MM.1S (cell line): ENCODE data around the gene SMG6.
"Not testable (repeated sequence)": the region's sequence is repeated elsewhere in the genome, so short reads cannot be mapped to it uniquely, and the experiment has no call there.

Experiments used
- DNase-seq: peaks from one replicate; pipeline ENCODE4 v3.0.0-alpha.2; 2015
- H2AFZ ChIP-seq: fragments of 300-600 bp; sonication (generic); 2 replicates; pipeline ENCODE4 v1.6.0; 2016; ENCODE audit warnings: antibody characterized with exemption, low read length
- H3F3A ChIP-seq: fragments of 300-600 bp; sonication (generic); 2 replicates; pipeline ENCODE4 v1.6.1; 2016; ENCODE audit warnings: mild to moderate bottlenecking, antibody characterized with exemption, low read length, moderate library complexity, mixed read lengths; ENCODE audit not compliant: insufficient read depth
- H3K27ac ChIP-seq: fragments of 300-600 bp; sonication (generic); 2 replicates; pipeline ENCODE4 v1.5.1; 2016; ENCODE audit warnings: mild to moderate bottlenecking, low read length
- H3K27me3 ChIP-seq: fragments of 300-600 bp; sonication (generic); replicated peaks from 2 replicates; pipeline ENCODE4 v1.6.0; 2016; ENCODE audit warnings: low read length; ENCODE audit not compliant: insufficient read depth
- H3K36me3 ChIP-seq: fragments of 300-600 bp; sonication (generic); replicated peaks from 2 replicates; pipeline ENCODE4 v1.6.1; 2016; ENCODE audit warnings: mild to moderate bottlenecking, low read length, mixed read lengths; ENCODE audit not compliant: insufficient read depth
- H3K4me1 ChIP-seq: fragments of 300-600 bp; sonication (generic); 2 replicates; pipeline ENCODE4 v1.6.1; 2016; ENCODE audit warnings: low read length, mixed read lengths
- H3K4me2 ChIP-seq: fragments of 300-600 bp; sonication (generic); 2 replicates; pipeline ENCODE4 v1.6.0; 2016; ENCODE audit warnings: low read depth, low read length
- H3K4me3 ChIP-seq: fragments of 300-600 bp; sonication (generic); 2 replicates; pipeline ENCODE4 v1.5.1; 2016; ENCODE audit warnings: low read length, mixed read lengths
- H3K79me2 ChIP-seq: fragments of 300-600 bp; sonication (generic); 2 replicates; pipeline ENCODE4 v1.6.1; 2016; ENCODE audit warnings: mixed run types, low read length, mixed read lengths
- H3K9ac ChIP-seq: fragments of 300-600 bp; sonication (generic); 2 replicates; pipeline ENCODE4 v1.6.1; 2016; ENCODE audit warnings: low read length, mixed read lengths
- H3K9me2 ChIP-seq: fragments of 300-600 bp; sonication (generic); replicated peaks from 2 replicates; pipeline ENCODE4 v1.6.1; 2016; ENCODE audit warnings: mild to moderate bottlenecking, low read length, mixed read lengths; ENCODE audit not compliant: insufficient read depth
- H3K9me3 ChIP-seq: fragments of 300-600 bp; sonication (generic); replicated peaks from 2 replicates; pipeline ENCODE4 v1.6.1; 2016; ENCODE audit warnings: mild to moderate bottlenecking, low read length, mixed read lengths; ENCODE audit not compliant: insufficient read depth
- H4K20me1 ChIP-seq: fragments of 300-600 bp; sonication (generic); 2 replicates; pipeline ENCODE4 v1.6.1; 2016; ENCODE audit warnings: mild to moderate bottlenecking, low read length, moderate library complexity, mixed read lengths; ENCODE audit not compliant: insufficient read depth
- EZH2 ChIP-seq: fragments of 300-600 bp; sonication (generic); optimal IDR thresholded peaks from 2 replicates; pipeline ENCODE3; 2017; ENCODE audit warnings: low read depth, mild to moderate bottlenecking, antibody characterized with exemption, low read length, mixed read lengths
- EZH2phosphoT487 ChIP-seq: fragments of 300-600 bp; sonication (generic); IDR thresholded peaks from 2 replicates; pipeline ENCODE4 v1.6.1; 2018; ENCODE audit warnings: antibody characterized with exemption, low read length
- TF ChIP-seq, protein P1 (sequence below): fragments of 300-600 bp; sonication (generic); IDR thresholded peaks from 2 replicates; pipeline ENCODE4 v1.5.1; 2016; ENCODE audit warnings: antibody characterized with exemption, low read length, mixed read lengths

SMG6 gene

DNA sequence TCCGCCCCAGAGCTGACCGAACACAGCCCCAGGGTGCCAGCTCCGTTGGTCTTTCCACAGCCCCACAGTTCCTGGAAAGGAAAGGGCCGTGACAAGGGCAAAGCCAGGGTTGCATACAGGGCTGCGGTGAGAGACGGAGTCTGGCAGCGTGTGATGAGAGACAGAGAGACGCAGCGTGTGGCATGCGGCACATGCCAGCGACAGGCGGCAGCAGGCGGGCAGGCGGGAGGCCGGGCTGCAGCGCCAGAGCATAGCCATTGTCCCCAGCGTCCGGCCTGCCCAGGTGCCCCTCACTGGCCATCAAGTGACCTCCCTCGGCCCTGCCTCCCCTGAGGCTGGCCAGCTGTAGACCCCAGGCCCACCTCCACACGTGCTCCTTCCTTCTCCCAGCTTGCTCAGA, 287.1 kb downstream of the SMG6 start:
- H3K27me3 ChIP-seq = peaks cover 91% of the 10 kb centered on the region
- no peaks in the 10 kb centered on the region for H4K20me1 ChIP-seq
- H3K36me3 ChIP-seq = no peaks in the 10 kb centered on the region
- H3K79me2 ChIP-seq = no peaks in the 10 kb centered on the region
- TF ChIP-seq EZH2phosphoT487 (no peak), EZH2 (no peak)
- TF ChIP-seq, protein P1, sequence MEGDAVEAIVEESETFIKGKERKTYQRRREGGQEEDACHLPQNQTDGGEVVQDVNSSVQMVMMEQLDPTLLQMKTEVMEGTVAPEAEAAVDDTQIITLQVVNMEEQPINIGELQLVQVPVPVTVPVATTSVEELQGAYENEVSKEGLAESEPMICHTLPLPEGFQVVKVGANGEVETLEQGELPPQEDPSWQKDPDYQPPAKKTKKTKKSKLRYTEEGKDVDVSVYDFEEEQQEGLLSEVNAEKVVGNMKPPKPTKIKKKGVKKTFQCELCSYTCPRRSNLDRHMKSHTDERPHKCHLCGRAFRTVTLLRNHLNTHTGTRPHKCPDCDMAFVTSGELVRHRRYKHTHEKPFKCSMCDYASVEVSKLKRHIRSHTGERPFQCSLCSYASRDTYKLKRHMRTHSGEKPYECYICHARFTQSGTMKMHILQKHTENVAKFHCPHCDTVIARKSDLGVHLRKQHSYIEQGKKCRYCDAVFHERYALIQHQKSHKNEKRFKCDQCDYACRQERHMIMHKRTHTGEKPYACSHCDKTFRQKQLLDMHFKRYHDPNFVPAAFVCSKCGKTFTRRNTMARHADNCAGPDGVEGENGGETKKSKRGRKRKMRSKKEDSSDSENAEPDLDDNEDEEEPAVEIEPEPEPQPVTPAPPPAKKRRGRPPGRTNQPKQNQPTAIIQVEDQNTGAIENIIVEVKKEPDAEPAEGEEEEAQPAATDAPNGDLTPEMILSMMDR = no peak
- no peak overlapping the region for H3K4me3 ChIP-seq
- H3K9me2 ChIP-seq = no peaks in the 10 kb centered on the region
- no peak overlapping the region for H2AFZ ChIP-seq
- H3K4me2 ChIP-seq = no peak overlapping the region
- peaks cover 15% of the 10 kb centered on the region for H3K4me1 ChIP-seq
- H3K9me3 ChIP-seq = no peaks in the 10 kb centered on the region
- H3K9ac ChIP-seq = no peak overlapping the region
- H3F3A ChIP-seq = no peaks in the 10 kb centered on the region; the same call in 1 of the 2 replicates
- no peak overlapping the region for H3K27ac ChIP-seq
- no peak for DNase-seq

DNA sequence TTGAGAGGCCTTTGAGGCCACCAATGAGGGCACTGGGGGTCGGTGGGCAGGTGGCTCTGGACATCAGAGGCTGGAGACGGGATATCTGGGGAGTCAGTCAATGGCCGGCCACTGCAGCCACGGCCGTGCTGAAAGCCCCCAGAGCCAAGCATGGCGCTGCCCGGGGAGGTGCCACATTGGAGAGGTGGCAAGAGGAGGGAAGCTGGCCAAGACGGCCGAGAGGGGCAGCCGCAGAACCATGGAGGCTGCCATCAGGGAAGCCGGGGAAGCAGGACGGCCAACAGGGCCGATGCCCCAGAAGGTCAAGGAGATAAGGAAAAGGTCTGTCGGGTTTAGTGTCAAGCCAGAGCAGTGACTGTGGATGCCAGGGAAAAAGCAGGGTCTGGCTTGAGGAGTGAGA, 288.3 kb downstream of the SMG6 start:
- TF ChIP-seq, protein P1 = no peak
- no peak for TF ChIP-seq EZH2
- TF ChIP-seq EZH2phosphoT487 = no peak
- Histone ChIP-seq H3K27me3 (peaks cover 90% of the 10 kb centered on the region), H3K9ac (no peak overlapping the region), H3K4me2 (no peak overlapping the region), H3K79me2 (no peaks in the 10 kb centered on the region), H3K4me1 (peaks cover 15% of the 10 kb centered on the region), H3K4me3 (no peak overlapping the region), H2AFZ (no peak overlapping the region), H3F3A (no peaks in the 10 kb centered on the region; the same call in 1 of the 2 replicates), H3K9me3 (no peaks in the 10 kb centered on the region), H3K9me2 (no peaks in the 10 kb centered on the region), H3K36me3 (no peaks in the 10 kb centered on the region), H4K20me1 (no peaks in the 10 kb centered on the region), H3K27ac (no peak overlapping the region)
- no peak for DNase-seq

DNA sequence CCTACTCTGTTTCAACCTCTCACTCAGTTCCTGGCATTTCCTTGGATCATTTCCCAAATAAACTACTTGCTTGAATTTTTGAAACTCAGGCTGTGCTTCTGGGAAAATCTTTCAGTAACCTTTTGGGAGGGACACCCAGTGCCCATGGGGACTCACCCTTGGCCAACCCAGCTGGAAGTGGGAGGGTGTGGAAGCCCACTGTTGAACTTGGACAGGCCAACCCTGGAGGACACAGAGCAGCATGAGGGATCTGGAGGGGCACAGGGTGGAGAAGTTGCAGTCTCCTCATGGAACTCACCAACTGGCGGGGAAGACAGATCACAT, 289.6 kb downstream of the SMG6 start:
- Histone ChIP-seq H2AFZ (no peak overlapping the region), H3K27me3 (peaks cover 79% of the 10 kb centered on the region)

DNA sequence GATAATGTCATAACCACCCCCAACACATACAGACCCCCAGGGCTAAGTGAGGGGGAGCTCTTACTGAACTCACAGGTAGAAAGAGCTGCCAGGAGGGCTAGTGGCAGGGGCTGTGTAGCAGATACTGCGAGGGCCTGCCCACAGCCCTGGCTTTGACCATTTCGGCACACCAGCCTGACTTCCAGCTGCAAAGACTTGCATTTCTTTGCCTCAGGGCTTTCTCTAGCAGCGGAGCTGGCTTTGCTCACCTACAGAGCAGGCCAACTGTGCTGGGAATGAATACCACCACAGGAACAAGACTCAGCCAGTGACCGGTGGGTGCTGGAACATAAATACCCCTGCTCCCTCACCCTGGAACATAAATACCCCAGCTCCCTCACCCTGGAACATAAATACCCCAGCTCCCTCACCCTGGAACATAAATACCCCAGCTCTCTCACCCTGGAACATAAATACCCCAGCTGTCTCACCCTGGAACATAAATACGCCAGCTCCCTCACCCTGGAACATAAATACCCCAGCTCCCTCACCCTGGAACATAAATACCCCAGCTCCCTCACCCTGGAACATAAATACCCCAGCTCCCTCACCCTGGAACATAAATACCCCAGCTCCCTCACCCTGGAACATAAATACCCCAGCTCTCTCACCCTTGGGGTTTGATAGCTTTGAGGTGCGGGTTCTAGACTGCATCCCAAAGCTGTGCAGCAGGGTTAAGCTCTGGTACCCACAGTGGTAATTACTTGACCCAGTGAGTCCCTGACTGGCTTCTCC, 290.2 kb downstream of the SMG6 start:
- not testable (repeated sequence) for H2AFZ ChIP-seq, H3K27ac ChIP-seq, H3F3A ChIP-seq, H3K79me2 ChIP-seq, H3K9ac ChIP-seq, H4K20me1 ChIP-seq, H3K4me3 ChIP-seq, DNase-seq, H3K4me2 ChIP-seq, H3K9me2 ChIP-seq, H3K9me3 ChIP-seq, H3K36me3 ChIP-seq
- Histone ChIP-seq H3K27me3 (peaks cover 79% of the 10 kb centered on the region), H3K4me1 (peaks cover 15% of the 10 kb centered on the region)

More for the DNA sequence above, 289.6 kb downstream of the SMG6 start:
- H3K9me2 ChIP-seq = no peaks in the 10 kb centered on the region
- no peaks in the 10 kb centered on the region for H3K79me2 ChIP-seq
- peaks cover 15% of the 10 kb centered on the region for H3K4me1 ChIP-seq
- no peaks in the 10 kb centered on the region; the same call in 1 of the 2 replicates for H3F3A ChIP-seq
- TF ChIP-seq EZH2 = no peak
- no peak for TF ChIP-seq EZH2phosphoT487
- no peak overlapping the region for H3K27ac ChIP-seq
- H3K4me3 ChIP-seq = no peak overlapping the region
- H3K9ac ChIP-seq = no peak overlapping the region
- no peak overlapping the region for H3K4me2 ChIP-seq
- DNase-seq = no peak
- no peaks in the 10 kb centered on the region for H4K20me1 ChIP-seq
- H3K36me3 ChIP-seq = no peaks in the 10 kb centered on the region
- H3K9me3 ChIP-seq = no peaks in the 10 kb centered on the region
